AML-193 (cell line): ENCODE results near the gene PRRC2B.
"Not testable (repeated sequence)": the region's sequence is repeated elsewhere in the genome, so short reads cannot be mapped to it uniquely, and the experiment has no call there.

Source experiments
- DNase-seq, 2 experiments: peaks; one replicate each; lab custom pipeline; 2025; lab: John Stamatoyannopoulos, UW

Gene PRRC2B

DNA sequence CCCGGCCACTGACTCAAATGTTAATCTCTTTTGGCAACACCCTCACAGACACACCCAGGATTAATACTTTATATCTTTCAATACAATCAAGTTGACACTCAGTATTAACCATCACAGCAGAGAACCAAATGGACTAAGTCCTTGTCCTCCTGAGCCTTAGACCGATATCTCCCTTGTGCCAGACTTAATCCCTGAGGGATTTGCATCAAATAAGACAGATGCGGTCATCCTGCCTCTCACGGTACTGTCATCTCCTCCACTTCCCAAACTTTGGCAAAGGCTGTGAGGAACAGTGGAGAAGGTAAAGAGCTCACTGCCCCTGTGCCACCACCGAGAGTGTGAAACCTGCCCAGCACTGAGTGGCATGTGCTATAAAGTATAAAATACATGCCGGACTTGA, 6.5 kb upstream of the PRRC2B start:
- DNase-seq: no peak

DNA sequence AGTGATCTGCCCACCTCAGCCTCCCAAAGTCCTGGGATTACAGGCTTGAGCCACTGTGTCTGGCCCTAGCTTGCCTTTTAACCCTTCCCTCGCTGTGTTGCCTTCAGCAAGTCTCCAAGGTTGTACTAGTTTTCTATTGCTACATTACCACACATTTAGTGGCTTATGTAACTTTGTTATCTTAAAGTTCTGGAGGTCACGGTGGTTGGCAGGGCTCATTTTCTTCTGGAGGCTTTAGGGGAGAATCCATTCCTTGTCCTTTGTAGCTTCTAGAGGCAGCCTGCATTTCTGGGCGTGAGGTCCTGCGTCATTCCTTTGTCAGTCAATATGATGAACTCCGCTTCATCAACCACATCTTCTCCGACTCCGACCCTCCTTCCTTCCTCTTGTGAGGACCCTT, 2.9 kb upstream of the PRRC2B start:
- no peak for DNase-seq

DNA sequence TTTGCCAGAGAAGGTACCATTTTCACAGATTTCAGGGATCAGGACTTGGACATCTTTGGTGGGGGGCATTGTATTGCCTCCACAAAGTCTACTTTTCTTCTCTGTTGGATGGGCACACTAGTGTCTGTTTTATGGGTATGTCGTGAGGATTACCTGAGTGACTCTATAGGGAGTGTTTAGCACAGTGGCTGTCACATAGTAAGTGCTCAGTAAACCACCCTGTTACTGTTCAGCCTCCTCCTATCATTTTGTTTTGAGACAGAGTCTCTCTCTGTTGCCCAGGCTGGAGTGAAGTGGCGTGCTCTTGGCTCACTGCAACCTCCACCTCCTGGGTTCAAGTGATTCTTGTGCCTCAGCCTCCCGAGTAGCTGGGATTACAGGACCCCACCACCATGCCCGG, 2.4 kb upstream of the PRRC2B start:
- DNase-seq: no peak

DNA sequence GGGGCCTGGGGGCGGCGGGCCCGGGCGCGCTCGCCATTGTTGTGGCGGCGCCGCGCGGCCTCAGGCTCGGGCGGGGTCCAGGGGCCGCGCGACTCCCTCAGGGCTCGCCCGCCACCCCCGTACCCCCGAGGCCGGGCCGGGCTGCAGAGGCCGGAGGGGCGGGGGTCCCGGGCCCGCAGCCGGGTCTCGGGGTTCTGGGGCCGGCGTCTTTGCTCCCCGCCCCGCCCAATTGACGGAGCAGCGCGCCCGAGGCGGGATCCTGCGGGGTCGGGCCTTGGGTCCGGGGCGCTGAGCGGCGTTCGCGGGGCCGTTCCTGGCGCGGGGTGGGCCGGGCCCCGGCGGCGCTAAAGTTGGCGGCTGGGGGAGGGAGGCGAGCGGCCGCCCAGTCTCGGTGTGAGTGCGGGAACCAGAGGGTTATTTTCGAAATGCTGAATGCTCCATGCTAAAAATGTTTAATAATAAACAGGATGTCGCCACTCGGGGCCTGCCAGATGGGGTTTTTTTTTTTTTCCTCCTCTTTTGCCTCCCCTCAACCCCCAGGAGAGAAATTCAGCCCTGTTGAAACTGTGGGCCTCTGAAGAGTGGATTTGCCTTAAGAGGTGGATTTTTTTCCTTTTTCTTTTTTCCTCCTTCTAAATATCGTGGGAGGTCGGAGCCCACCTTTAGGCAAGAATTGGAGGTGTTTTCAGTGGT, 724 bp downstream of the PRRC2B start:
- DNase-seq: no peak

DNA sequence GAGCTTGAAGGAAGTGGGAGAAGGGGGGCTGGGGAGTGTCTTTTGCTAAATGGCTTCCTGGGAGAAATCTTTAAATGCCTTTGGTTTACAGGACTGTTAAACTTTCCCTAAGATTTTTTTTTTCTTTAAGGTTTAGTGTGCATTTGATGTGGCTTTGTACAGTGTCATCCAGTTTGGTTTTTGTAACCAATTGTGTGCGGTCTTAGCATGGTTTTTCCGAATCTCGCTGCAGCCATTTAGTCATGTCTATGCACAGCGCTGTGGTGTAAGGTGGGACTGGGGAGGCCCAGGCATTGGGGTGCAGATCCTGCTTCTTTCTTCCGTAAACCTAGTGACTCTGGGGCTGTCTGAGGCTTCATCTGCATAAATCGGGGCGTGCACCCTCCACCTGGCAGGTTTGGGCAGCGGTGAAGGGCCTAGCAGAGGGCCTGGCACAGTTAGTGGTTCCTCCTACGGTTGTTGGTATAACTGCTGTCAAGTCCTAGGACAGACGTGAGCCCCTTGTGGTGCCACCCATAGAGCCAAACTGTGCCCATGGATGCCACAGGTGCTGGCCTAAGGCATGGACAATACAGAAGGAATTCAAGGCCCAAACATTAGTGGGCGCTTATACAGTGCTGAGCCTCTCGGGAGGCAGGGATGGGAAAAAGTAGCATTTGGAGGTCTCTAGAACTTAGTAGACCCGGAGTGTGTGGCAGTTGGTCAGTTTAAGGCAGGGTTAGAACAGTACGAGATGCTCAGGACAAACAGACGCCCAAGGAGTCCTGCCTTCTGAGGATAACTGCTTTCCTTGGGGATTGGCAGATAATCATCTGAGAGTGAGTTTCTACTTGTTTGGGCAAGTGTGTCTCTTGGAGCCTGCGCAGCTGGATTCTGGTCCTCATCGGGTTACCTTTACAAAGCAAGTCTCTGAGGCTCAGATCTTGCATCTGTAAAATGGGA, 1.5 kb downstream of the PRRC2B start:
- DNase-seq: peak; percentile 15 to 23

DNA sequence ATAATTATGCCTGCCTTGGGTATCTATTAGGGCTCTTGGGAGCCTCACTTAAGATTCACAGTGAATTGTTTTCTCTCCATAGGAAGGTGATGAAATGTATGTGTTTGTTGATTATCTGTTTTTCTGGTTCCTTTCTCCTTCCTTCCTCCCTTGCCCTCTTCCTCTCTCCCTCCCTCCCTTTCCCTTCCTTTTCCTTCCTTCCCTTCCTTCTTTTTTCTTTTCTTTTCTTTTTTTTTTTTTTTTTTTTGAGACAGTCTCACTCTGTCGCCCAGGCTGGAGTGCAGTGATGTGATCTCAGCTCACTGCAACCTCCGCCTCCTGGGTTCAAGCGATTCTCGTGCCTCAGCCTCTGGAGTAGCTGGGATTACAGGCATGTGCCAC, 2.2 kb downstream of the PRRC2B start:
- not testable (repeated sequence) for DNase-seq

DNA sequence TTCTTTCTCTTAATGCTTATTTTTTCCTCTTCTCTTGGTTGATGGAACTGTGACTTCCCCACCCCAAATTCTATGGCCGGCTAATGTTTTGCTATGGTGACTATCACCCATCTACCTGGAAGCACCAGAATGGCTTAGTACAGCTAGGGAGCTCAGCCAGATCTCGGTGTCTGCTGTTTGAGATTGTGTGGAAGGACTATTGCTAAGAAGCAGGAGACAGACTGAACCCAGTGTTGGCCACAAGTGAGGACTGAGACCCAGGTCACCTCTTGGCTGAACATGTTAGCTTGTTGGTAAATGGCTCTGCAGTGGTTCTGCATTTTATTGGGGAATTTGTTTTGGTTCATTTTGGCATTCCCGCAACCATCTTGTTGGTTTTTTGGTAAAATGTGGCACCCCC, 2.7 kb downstream of the PRRC2B start:
- DNase-seq: peak in 1 of 2 experiments; percentile 13

DNA sequence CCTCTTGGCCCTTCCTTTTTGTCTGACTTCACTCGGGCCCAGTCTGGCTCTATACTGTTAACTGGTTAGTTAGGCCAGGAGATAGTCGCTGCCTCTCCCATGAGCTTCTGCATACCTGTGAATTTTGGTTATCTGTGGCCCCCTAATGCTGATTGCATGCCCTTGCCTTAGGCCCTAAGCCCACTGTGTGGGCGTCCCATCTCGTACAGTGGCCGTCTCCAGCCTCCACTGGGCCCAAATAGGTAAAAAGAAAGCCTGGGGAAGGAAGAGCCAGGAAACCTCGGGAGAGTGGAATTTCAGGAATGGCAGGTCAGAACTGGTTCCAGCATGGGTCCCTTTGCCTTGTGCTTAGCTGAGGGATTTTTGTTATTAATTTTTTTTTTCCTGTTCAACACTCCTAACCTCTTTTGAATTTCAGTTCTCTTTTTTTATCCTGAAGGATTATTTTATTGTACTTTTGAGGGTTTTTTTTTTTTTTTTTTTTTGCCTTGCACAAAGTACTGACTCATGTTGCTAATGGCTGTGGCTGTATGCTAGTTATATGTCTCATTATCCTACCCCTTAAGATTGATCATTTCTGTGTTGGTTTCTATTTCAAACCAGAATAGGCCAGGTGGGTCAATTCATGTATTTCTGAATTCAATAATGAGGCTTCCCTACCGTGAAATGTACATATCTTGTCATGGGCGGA, 3.4 kb downstream of the PRRC2B start:
- DNase-seq: no peak

DNA sequence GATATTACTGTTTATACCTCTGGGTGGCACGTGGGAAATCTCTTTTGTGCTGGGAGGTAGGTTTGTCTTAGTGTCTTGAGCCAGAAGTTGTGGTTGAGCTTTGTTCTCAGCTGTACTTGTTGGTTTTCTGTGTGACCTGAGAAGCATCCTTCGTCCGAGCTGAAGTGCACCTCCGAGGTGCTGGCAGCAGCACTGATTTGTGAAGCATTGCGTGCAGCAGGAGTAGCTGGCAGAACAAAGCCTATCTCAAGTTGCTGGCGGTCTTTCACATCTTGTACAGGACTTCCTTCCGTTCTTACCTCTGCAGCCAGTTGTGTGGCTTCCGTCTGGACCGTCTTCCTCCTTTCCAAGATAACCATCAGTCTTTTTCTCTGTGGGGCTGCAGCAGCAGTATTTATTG, 4.3 kb downstream of the PRRC2B start:
- peak; percentile 68 to 72 for DNase-seq

DNA sequence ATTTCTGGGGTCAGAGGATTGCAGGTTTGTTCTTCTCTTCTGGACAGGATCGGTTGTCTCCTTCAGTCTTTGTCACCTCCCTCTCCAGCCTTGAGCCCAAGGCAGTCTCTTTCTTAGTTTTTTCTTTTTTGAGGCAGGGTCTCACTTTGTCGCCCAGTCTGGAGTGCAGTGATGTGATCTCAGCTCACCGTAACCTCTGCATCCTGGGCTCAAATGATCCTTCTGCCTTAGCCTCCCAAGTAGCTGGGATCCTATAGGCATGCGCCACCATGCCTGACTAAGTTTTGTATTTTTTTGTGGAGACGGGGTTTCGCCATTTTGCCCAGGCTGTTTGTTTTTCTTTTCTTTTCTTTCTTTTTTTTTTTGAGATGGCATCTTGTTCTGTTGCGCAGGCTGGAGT, 6.1 kb downstream of the PRRC2B start:
- no peak for DNase-seq

DNA sequence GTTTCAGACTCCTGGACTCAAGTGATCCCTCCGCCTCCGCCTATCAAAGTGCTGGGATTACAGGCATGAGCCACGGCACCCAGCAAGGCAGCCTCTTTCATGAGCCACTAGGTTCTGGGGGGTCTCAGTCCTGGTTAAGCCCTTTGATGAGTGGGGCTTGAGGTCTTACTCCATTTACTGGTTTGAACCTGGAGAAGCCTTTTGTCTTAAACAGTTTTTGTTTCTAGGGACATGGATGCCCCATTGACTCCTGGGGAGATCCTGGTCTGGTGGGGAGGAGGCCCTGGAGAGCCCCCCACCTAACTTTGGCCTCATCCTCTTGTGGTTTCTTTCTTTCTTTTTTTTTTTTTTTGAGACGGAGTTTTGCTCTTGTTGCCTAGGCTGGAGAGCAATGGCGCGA, 6.7 kb downstream of the PRRC2B start:
- DNase-seq: no peak

DNA sequence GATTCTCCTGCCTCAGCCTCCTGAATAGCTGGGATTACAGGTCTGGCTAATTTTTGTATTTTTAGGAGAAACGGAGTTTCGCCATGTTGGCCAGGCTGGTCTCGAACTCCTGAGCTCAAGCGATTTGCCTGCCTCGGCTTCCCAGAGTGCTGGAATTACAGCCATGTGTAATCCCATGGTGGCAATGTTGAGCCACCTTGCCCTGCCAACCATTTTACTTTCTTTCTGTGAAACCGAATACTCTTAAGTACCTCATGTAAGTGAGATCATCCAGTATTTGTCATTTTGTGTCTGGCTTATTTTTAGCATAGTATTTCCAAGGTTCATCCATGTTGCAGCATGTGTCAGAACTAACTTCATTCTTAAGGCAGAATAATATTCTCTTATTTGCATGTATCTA, 8.2 kb downstream of the PRRC2B start:
- no peak for DNase-seq

DNA sequence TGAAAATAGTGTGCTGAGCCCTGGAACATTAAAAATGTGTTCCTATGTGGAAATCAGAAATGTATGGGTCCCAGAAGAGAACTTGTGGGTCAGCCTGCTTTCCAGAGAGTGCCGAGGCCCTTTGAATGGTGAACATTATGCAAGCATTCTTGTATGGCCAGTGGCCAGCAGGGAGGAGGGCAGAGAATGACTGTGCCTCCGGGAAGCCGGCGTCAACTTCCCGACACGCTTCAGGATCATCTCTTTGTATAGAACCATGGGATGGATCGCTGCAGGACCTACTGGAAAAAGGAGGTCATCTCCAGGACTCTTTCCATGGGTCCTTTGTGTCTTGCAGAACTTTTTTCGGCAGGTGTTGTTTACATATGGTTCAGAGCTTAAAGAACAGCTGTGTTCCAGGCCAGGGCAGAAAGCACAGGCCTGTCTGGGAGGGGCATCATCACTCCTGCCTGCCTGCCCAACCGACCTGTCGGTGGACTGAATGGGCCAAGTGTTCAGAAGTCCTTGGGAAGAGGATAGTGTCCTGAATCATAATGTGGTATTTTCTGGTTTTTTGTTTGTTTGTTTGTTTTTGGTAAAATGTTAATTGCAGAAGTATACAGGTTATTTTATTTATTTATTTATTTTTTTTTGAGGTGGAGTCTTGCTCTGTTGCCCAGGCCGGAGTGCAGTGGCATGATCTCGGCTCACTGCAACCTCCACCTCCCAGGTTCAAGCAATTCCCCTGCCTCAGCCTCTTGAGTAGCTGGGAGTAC, 9.0 kb downstream of the PRRC2B start:
- no peak for DNase-seq

DNA sequence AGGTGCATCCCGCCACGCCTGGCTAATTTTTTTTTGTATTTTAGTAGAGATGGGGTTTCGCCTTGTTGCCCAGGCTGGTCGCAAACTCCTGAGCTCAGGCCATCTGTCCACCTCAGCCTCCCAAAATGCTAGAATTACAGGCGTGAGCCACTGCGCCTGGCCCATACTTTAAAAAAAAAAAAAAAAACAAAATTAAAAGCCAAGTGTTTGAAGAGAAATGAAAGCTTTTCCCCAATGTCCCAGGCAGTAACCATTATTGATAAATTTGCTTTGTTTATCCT, 9.5 kb downstream of the PRRC2B start:
- no peak for DNase-seq

DNA sequence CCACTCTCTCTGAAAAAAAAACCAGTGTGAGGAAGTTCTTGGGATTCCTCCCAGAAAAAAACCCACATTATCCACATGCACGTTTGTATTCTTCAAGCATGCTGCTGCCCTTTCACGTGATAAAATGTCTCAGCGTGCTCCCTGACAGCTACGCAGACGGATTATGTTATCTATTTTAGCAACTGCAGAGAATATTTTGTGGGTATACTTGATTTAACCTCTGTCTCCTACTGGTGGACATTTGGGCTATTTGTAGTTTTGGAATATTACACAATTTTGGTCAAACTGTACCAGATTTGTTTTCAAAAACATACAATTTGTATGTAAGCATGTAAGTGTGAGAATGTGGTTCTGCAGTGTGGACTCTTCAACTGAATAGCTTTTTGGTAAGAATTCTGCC, 10.7 kb downstream of the PRRC2B start:
- DNase-seq: no peak

DNA sequence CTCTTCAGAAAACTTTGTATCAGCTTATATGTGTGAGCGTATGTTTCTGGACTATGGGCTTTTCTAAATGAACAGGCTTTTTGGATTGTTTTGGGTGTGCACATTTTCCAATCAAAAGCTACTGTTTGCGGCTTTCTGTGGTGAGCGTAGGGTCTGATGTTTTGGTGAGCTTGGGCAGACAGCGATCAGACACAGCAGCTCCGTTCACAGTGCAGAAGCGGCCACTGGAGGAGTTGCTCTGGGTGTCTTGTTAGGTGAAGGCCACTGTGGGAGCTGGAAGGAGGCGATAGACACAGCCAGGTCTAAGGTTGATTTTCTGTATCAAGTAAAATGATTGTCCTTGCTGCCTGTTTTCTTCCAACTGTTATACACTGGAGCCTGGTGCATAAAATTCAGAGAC, 11.1 kb downstream of the PRRC2B start:
- no peak for DNase-seq

DNA sequence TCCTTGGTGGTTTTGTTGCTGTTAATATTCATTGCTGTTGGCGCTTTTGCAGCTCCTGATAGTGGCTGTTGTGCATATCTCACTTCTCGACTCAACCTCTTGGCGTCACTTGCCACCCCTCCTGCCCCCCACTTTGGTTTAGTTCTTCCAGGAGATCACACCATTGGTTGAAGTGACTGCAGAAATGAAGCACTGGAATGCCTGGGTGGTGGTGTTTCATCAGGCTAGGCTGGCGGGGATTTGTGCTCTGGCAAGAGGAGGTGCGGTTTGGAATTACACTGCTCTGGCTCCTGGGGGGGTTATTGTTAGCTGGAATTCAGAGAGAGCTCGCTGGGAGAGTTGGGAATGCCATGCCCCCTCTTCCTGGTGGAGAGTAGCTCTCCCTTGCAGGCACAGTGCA, 11.5 kb downstream of the PRRC2B start:
- DNase-seq: no peak

DNA sequence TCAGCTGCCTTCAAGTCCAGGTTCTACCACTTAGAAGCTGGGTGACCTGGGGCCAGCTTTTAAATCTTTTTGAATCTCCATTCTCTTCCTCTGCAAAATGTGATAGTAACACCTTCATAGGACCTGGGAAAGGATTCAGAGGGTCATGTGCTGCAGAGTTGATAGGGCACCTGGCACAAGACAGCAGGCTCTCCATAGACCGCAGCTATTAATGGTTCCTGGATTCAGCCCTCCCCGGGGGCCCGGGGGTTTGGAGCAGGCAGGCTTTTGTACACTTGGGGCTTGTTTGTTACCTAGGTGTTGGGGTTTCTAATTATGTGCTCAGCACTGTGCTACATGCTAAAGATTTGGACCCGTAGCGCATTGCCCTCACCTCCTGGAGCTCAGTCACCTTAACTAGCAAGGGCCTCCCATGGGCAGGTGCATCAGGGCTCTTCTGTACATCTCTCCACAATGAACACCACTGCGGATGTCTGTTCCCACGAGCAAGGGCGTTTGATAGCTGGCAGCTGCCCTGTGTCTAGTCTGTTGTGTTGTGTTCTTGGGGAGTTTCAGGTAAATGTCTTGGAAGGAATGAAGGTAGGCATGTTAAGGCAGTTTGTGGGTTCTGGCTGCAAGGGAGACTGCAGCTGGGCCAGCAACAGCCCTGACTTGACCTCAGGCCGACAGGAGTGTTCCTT, 12.1 kb downstream of the PRRC2B start:
- no peak for DNase-seq

DNA sequence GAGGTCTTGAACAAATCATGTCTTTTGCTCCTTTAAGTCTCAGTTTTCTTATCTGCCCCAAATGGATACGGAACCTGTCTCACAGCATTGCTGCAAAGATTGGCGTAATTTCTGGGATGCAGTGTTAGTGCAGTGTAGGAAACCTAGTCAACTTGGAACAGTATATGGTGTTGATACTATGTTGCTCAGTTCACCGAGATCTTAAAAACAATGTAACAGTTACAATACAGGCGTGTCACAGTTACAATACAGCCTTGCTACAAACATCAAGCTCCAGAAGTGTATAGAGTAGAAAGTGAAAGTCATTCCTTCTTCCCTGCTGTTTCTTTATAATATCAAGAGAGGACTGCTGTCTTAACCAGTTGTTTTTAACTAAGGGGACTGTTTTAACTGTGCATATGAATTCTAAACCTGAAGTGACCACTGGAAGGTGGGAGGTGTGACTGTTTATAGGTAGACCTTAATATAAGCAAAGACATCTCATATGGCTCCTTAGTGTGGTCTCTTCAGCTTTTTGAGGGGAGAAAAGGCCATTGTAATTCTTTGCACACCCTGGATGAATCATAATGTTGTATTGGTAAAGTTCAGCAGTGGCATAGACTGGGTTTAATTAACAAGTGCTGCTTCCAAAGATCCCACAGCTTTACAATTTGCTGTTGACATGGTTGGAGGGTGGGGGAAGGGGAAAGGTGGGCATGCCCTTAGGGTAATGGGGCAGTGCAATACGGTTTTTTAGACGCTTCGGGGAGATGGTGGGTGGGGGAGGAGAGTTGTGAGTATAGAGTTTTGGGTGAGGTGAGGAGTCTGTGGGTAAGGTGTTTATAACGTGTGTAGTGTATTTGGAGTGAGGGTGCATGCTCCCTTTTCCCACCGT, 12.9 kb downstream of the PRRC2B start:
- DNase-seq: no peak

DNA sequence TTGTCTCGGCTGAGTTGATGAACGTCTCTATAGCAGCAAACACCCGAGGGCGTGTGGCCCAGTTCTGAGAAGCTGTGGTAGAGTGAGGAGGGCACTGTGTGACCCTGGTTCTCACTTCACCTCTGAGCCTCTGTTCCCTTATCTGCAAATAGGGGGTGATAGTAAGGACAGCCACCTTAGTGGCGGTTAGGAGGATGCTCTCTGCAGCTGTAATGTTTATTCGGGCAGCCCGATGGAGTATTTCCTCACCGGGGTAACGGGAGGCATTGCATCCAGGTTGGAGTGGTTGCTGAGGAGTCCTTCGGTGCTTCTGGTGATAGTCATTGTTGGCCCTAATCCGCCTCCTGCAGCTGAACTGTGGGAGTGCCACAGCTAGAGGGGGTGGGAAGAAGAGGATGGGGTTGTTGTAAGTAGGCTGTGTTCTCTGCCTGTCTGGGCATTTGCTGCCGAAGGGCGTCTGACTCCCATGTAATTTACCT, 13.9 kb downstream of the PRRC2B start:
- no peak for DNase-seq
